Esophagus muscularis mucosa (tissue), 4 donors: ENCODE data around the gene PPP1R14B.

ENCODE experiments used
- EP300 ChIP-seq: sonication (generic); formaldehyde crosslinking; IDR thresholded peaks from one replicate; pipeline ENCODE4 v1.6.1; 2017; ENCODE audit warnings: antibody characterized with exemption
- POLR2AphosphoS5 ChIP-seq, 2 donors: sonication (generic); formaldehyde crosslinking; IDR thresholded peaks; one replicate each; pipeline ENCODE4 v1.6.1; 2017; ENCODE audit warnings: antibody characterized with exemption in 2 of 2
- TF ChIP-seq, protein P1 (sequence below), 3 experiments: fragments of 200-600 bp in 2 of 3; fragments of 450-650 bp in 1 of 3; sonication (generic) in 2 of 3; IDR thresholded peaks; one replicate each; pipeline ENCODE4 v1.5.1; 2017 to 2019; ENCODE audit warnings: antibody characterized with exemption in 3 of 3, mild to moderate bottlenecking in 2 of 3, moderate library complexity in 1 of 3

DNA sequence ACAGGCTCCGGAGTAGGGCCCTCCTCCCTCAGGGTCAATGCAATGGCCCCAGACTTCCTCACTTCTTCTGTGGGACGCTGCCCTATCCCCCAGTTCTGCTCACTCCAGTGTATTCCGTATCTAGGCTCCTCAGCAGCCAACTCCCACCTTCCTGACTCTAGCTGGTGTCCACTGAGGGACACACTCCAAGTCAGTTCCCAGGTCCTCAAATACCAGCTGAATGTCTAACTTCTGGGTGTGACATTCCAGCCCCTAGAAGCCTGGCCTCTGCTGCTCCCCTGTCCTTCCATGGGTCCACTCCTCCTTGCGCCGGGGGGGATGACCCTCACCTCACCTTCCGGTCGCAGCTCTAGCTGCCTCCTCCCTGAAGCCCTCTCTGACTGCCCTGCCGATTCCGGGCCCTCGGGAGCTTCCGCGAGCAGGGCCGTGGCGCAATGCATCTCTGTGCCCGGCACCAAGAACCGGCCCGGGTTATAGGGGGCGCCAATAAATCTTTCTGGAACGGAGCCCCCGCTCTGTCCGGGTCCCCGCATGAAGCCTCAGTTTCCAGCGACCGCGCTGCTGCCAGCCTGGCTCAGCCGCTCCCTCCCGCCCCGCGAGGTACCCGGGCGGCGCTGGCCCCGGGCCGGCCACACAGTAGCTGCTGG is 22.3 kb upstream of the PPP1R14B start:
- TF ChIP-seq, protein P1, sequence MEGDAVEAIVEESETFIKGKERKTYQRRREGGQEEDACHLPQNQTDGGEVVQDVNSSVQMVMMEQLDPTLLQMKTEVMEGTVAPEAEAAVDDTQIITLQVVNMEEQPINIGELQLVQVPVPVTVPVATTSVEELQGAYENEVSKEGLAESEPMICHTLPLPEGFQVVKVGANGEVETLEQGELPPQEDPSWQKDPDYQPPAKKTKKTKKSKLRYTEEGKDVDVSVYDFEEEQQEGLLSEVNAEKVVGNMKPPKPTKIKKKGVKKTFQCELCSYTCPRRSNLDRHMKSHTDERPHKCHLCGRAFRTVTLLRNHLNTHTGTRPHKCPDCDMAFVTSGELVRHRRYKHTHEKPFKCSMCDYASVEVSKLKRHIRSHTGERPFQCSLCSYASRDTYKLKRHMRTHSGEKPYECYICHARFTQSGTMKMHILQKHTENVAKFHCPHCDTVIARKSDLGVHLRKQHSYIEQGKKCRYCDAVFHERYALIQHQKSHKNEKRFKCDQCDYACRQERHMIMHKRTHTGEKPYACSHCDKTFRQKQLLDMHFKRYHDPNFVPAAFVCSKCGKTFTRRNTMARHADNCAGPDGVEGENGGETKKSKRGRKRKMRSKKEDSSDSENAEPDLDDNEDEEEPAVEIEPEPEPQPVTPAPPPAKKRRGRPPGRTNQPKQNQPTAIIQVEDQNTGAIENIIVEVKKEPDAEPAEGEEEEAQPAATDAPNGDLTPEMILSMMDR (IDR thresholded peaks at IDR 0.05): no peak
- TF ChIP-seq POLR2AphosphoS5 (IDR thresholded peaks at IDR 0.05): peak in 1 of 2 donors; percentile 45
- no peak for TF ChIP-seq EP300
